Neural progenitor cell (in vitro differentiated cells): ENCODE data around the gene COG4. TPM values are rescaled to one million over a fixed set of nuclear protein-coding genes. Genes with fewer than 3 reads are reported as not detected.

Experiments used
- DNase-seq: peaks from one replicate; pipeline ENCODE4 v3.0.0-alpha.2; 2016; ENCODE audit warnings: low spot score
- H2AFZ ChIP-seq: fragments of 200-600 bp; sonication (generic); replicated peaks from 2 replicates; pipeline ENCODE4 v1.6.1; 2016; ENCODE audit warnings: antibody characterized with exemption
- H3F3A ChIP-seq: fragments of 200-600 bp; sonication (generic); 2 replicates; pipeline ENCODE4 v1.6.1; 2016; ENCODE audit warnings: antibody characterized with exemption, low read depth
- H3K27ac ChIP-seq: fragments of 200-600 bp; sonication (generic); 2 replicates; pipeline ENCODE4 v1.5.1; 2016; ENCODE audit warnings: mild to moderate bottlenecking
- H3K27me3 ChIP-seq: fragments of 200-600 bp; sonication (generic); 2 replicates; pipeline ENCODE4 v1.6.1; 2016; ENCODE audit warnings: mild to moderate bottlenecking, moderate library complexity
- H3K36me3 ChIP-seq: fragments of 200-600 bp; sonication (generic); 2 replicates; pipeline ENCODE4 v1.5.1; 2016
- H3K4me1 ChIP-seq: fragments of 200-600 bp; sonication (generic); 2 replicates; pipeline ENCODE4 v1.6.1; 2016; ENCODE audit warnings: mixed run types
- H3K4me2 ChIP-seq: fragments of 200-600 bp; sonication (generic); 2 replicates; pipeline ENCODE4 v1.6.1; 2016
- H3K4me3 ChIP-seq: fragments of 200-600 bp; sonication (generic); 2 replicates; pipeline ENCODE4 v1.5.1; 2016
- H3K79me2 ChIP-seq: fragments of 200-600 bp; sonication (generic); 2 replicates; pipeline ENCODE4 v1.6.1; 2016; ENCODE audit warnings: low read depth
- H3K9ac ChIP-seq: fragments of 200-600 bp; sonication (generic); 2 replicates; pipeline ENCODE4 v1.6.1; 2016
- H3K9me3 ChIP-seq: fragments of 200-600 bp; sonication (generic); 2 replicates; pipeline ENCODE4 v1.5.1; 2016; ENCODE audit warnings: low read depth
- H4K20me1 ChIP-seq: fragments of 200-600 bp; sonication (generic); 2 replicates; pipeline ENCODE4 v1.6.1; 2016; ENCODE audit warnings: low read depth
- H3K27ac Mint-ChIP-seq: 3 replicates; pipeline ENCODE4 v1.8.0; 2021; ENCODE audit warnings: mixed read lengths
- H3K27me3 Mint-ChIP-seq: 2 replicates; pipeline ENCODE4 v1.8.0; 2022; ENCODE audit warnings: low read depth, mild to moderate bottlenecking, inconsistent platforms, moderate library complexity, mixed read lengths; ENCODE audit not compliant: insufficient read depth
- H3K36me3 Mint-ChIP-seq: 3 replicates; pipeline ENCODE4 v1.8.0; 2021; ENCODE audit warnings: mixed read lengths
- H3K4me1 Mint-ChIP-seq: 3 replicates; pipeline ENCODE4 v1.8.0; 2021; ENCODE audit warnings: mixed read lengths
- H3K4me3 Mint-ChIP-seq: 3 replicates; pipeline ENCODE4 v1.8.0; 2021; ENCODE audit warnings: mild to moderate bottlenecking, moderate library complexity, mixed read lengths
- H3K9me3 Mint-ChIP-seq: 3 replicates; pipeline ENCODE4 v1.8.0; 2020; ENCODE audit warnings: mixed read lengths
- CTCF ChIP-seq: fragments of 200-600 bp; sonication (generic); IDR thresholded peaks from 2 replicates; pipeline ENCODE4 v1.5.1; 2017; ENCODE audit warnings: antibody characterized with exemption, mild to moderate bottlenecking
- EZH2 ChIP-seq: fragments of 200-600 bp; sonication (generic); IDR thresholded peaks from 2 replicates; pipeline ENCODE4 v1.6.1; 2017; ENCODE audit warnings: antibody characterized with exemption, mild to moderate bottlenecking, moderate library complexity
- EZH2phosphoT487 ChIP-seq: fragments of 200-600 bp; sonication (generic); IDR thresholded peaks from 2 replicates; pipeline ENCODE4 v1.6.1; 2017; ENCODE audit warnings: antibody characterized with exemption
- total RNA-seq: library from RNA; depleted of rRNA; stranded (reverse); fragments of >200 nt; gene quantifications from 2 replicates; pipeline ENCODE4 v1.2.3, GENCODE V29; 2015; ENCODE audit warnings: low replicate concordance

The COG4 gene
- total RNA-seq, 1 donor from 2014 or later, result 62.4 TPM

GRCh38 chr16:70496513-70496912 is 26.8 kb downstream of the COG4 start:
- DNase-seq, result no peak

GRCh38 chr16:70495425-70496182 is 27.8 kb downstream of the COG4 start:
- no peaks in the 10 kb centered on the region for H3K9me3 ChIP-seq

More at GRCh38 chr16:70496513-70496912, 26.8 kb downstream of the COG4 start:
- no peaks in the 10 kb centered on the region for H3K79me2 ChIP-seq
- H3K27ac Mint-ChIP-seq, result no peak overlapping the region
- H3K36me3 ChIP-seq, result peaks cover 9% of the 10 kb centered on the region
- no peak overlapping the region for H3K4me3 Mint-ChIP-seq
- no peak for TF ChIP-seq EZH2phosphoT487
- TF ChIP-seq EZH2, result no peak
- TF ChIP-seq CTCF, result no peak
- H3K4me3 ChIP-seq, result no peak overlapping the region
- H3K4me1 ChIP-seq, result peaks cover 6% of the 10 kb centered on the region
- H3K4me1 Mint-ChIP-seq, result no peaks in the 10 kb centered on the region
- H3K9me3 ChIP-seq, result no peaks in the 10 kb centered on the region
- no peaks in the 10 kb centered on the region for H3K27me3 Mint-ChIP-seq
- H3K27ac ChIP-seq, result no peak overlapping the region
- peaks cover 17% of the 10 kb centered on the region for H3K36me3 Mint-ChIP-seq
- no peak overlapping the region for H3K9ac ChIP-seq
- peaks cover 11% of the 10 kb centered on the region for H3F3A ChIP-seq
- H3K27me3 ChIP-seq, result no peaks in the 10 kb centered on the region
- H3K4me2 ChIP-seq, result no peak overlapping the region
- H3K9me3 Mint-ChIP-seq, result no peaks in the 10 kb centered on the region
- no peak overlapping the region for H2AFZ ChIP-seq
- no peaks in the 10 kb centered on the region for H4K20me1 ChIP-seq

GRCh38 chr16:70494777-70495176 is 28.6 kb downstream of the COG4 start:
- H3K4me3 Mint-ChIP-seq, result no peak overlapping the region

More at GRCh38 chr16:70495425-70496182, 27.8 kb downstream of the COG4 start:
- DNase-seq, result no peak
- H3K4me1 ChIP-seq, result peaks cover 2% of the 10 kb centered on the region
- H3K27ac Mint-ChIP-seq, result no peak overlapping the region
- H3K36me3 Mint-ChIP-seq, result peaks cover 13% of the 10 kb centered on the region
- no peak overlapping the region for H3K27ac ChIP-seq
- no peaks in the 10 kb centered on the region for H3K79me2 ChIP-seq
- H3K4me2 ChIP-seq, result no peak overlapping the region
- no peaks in the 10 kb centered on the region for H3K9me3 Mint-ChIP-seq
- no peak overlapping the region for H3K4me3 Mint-ChIP-seq
- H2AFZ ChIP-seq, result no peak overlapping the region
- H3K36me3 ChIP-seq, result peaks cover 9% of the 10 kb centered on the region
- no peaks in the 10 kb centered on the region for H3K27me3 ChIP-seq
- TF ChIP-seq CTCF (no peak), EZH2phosphoT487 (no peak), EZH2 (no peak)
- no peak overlapping the region for H3K9ac ChIP-seq
- peaks cover 2% of the 10 kb centered on the region for H3F3A ChIP-seq
- no peak overlapping the region for H3K4me3 ChIP-seq
- H3K4me1 Mint-ChIP-seq, result no peaks in the 10 kb centered on the region
- peaks cover 3% of the 10 kb centered on the region for H3K27me3 Mint-ChIP-seq
- no peaks in the 10 kb centered on the region for H4K20me1 ChIP-seq

More at GRCh38 chr16:70494777-70495176, 28.6 kb downstream of the COG4 start:
- Histone ChIP-seq H3K79me2 (no peaks in the 10 kb centered on the region), H4K20me1 (no peaks in the 10 kb centered on the region), H3K27ac (no peak overlapping the region), H3K36me3 (peaks cover 9% of the 10 kb centered on the region), H3K4me1 (no peaks in the 10 kb centered on the region), H3K9me3 (no peaks in the 10 kb centered on the region), H3K4me2 (no peak overlapping the region), H3K27me3 (no peaks in the 10 kb centered on the region), H3K4me3 (no peak overlapping the region), H2AFZ (no peak overlapping the region), H3F3A (no peaks in the 10 kb centered on the region), H3K9ac (no peak overlapping the region)
- Mint-ChIP-seq H3K4me1 (no peaks in the 10 kb centered on the region), H3K9me3 (no peaks in the 10 kb centered on the region), H3K36me3 (peaks cover 17% of the 10 kb centered on the region), H3K27ac (no peak overlapping the region), H3K27me3 (peaks cover 3% of the 10 kb centered on the region)
- DNase-seq, result no peak
- TF ChIP-seq EZH2 (no peak), EZH2phosphoT487 (no peak), CTCF (no peak)
